ENCODE results near the gene FGGY. TPM values are rescaled to one million over a fixed set of nuclear protein-coding genes. Genes with fewer than 3 reads are reported as not detected.

The FGGY gene
- total RNA-seq, 1 experiment from 2014 or later, result 14.6 TPM

DNA sequence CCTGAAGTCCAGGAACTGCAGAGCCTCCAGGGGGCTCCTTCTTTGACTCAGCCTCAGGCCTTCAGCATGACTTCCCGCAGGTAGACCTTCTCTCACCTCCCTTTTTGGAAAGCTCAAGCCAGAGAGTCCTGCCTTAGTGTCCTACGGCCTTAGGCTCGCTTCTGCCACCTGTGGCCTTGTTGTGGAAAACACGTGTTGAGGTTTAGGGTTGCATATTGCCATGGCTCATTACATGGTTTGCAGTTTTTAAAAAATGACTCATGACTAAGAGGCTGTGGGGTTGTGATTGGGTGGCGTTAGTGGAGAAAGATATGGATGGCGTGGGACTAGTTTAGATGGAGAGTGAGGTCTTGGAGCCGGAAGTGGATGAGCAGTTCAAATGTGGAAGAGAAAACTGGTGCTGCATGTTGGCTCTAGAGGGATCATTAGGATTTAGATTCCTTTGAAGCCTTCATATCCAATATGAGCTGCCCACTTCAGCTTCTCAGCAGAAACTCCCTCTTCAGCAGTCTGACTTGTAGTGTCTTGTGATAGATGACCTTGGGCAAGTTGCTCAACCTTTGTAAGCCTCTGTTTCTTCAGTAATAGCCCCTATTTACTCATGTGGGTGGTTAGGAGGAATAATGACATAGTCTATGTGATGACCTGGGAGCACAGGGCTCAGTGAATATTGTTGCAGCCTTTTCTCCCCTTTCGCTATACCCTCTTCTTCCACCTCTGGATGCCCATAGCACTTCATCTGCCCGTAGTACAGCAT, 6.5 kb upstream of the FGGY start:
- no peak overlapping the region for H2BK120ac ChIP-seq (ENCODE audit: low read depth, low read length, poor library complexity, severe bottlenecking)
- no peaks in the 10 kb centered on the region for H3K36me3 Mint-ChIP-seq (ENCODE audit: insufficient read depth in 1 of 3, low read depth in 3 of 3)
- DNase-seq, result peak; percentile 73
- no peaks in the 10 kb centered on the region for H3K79me1 ChIP-seq (ENCODE audit: insufficient read depth, low read depth, low read length, poor library complexity, severe bottlenecking)
- no peak overlapping the region for H2BK5ac ChIP-seq (ENCODE audit: insufficient read length, low read length)
- H3K27me3 Mint-ChIP-seq (ENCODE audit: low read depth), result peaks cover 2% of the 10 kb centered on the region; the same call in 1 of the 2 replicates
- H3K9me3 Mint-ChIP-seq, result no peaks in the 10 kb centered on the region
- H3K27me3 ChIP-seq (ENCODE audit: insufficient read depth, low read length), result no peaks in the 10 kb centered on the region
- no peak overlapping the region for H2AK5ac ChIP-seq (ENCODE audit: insufficient read length, low read length)
- no peak overlapping the region for H3K27ac Mint-ChIP-seq
- H2BK15ac ChIP-seq (ENCODE audit: low read depth, low read length), result no peak overlapping the region
- no peaks in the 10 kb centered on the region for H3K23me2 ChIP-seq (ENCODE audit: insufficient read length, low read depth, low read length, poor library complexity, severe bottlenecking)
- H3K56ac ChIP-seq (ENCODE audit: insufficient read length, low read depth, low read length), result no peak overlapping the region
- no peaks in the 10 kb centered on the region for H3K79me2 ChIP-seq (ENCODE audit: insufficient read depth, low read length)
- peaks cover 2 to 3% of the 10 kb centered on the region in 2 experiments; a peak in 1 of 4 replicates for H3K4me1 Mint-ChIP-seq
- H3K9me3 ChIP-seq (ENCODE audit: control insufficient read depth, low read depth, low read length), result no peaks in the 10 kb centered on the region
- H4K91ac ChIP-seq (ENCODE audit: insufficient read length, low read depth, low read length), result no peak overlapping the region
- no peak overlapping the region for H3K23ac ChIP-seq (ENCODE audit: insufficient read length, low read depth, low read length)
- no peak overlapping the region for H3K4me3 Mint-ChIP-seq
- H4K5ac ChIP-seq (ENCODE audit: insufficient read length, low read depth, low read length), result no peak overlapping the region
- no peak overlapping the region for H3T11ph ChIP-seq (ENCODE audit: low read length)
- H2AFZ ChIP-seq (ENCODE audit: low read length), result no peak overlapping the region
- no peaks in the 10 kb centered on the region for H4K20me1 ChIP-seq (ENCODE audit: control insufficient read depth, insufficient read depth, insufficient read length)
- H3K14ac ChIP-seq (ENCODE audit: insufficient read depth, low read length), result no peak overlapping the region
- H3K9ac ChIP-seq (ENCODE audit: extremely low read depth, insufficient read length, low read length), result no peak overlapping the region
- H4K8ac ChIP-seq (replicated peaks; ENCODE audit: insufficient read length, low read depth, low read length), result no peak overlapping the region
- H2BK20ac ChIP-seq (ENCODE audit: low read depth, low read length, poor library complexity, severe bottlenecking), result no peak overlapping the region
- no peak overlapping the region for H3K18ac ChIP-seq (ENCODE audit: insufficient read length, low read depth, low read length)
- no peak overlapping the region for H3K27ac ChIP-seq (ENCODE audit: insufficient read length, low read depth, low read length)
- WGBS (ENCODE audit: extremely low coverage, insufficient read length, low lambda C conversion rate), result 100% methylated on average over 1 of the region's 9 CpGs
- no peak overlapping the region for H3K4ac ChIP-seq (ENCODE audit: low read depth, low read length)
- H3K4me1 ChIP-seq (ENCODE audit: insufficient read depth, low read length), result no peaks in the 10 kb centered on the region
- peak; percentile 75 for TF ChIP-seq CTCF (conservative IDR thresholded peaks at IDR 0.05)
- H3K4me2 ChIP-seq (ENCODE audit: insufficient read depth, insufficient read length, low read length), result no peak overlapping the region
- H2BK12ac ChIP-seq (ENCODE audit: insufficient read length, low read depth, low read length), result no peak overlapping the region
